MM.1S (cell line): ENCODE results near the gene XK.

Experiments used
- CTCF ChIP-seq: fragments of 300-600 bp; sonication (generic); IDR thresholded peaks from 2 replicates; pipeline ENCODE4 v1.5.1; 2016; ENCODE audit warnings: antibody characterized with exemption, low read length, mixed read lengths
- EZH2 ChIP-seq: fragments of 300-600 bp; sonication (generic); optimal IDR thresholded peaks from 2 replicates; pipeline ENCODE3; 2017; ENCODE audit warnings: low read depth, mild to moderate bottlenecking, antibody characterized with exemption, low read length, mixed read lengths
- EZH2phosphoT487 ChIP-seq: fragments of 300-600 bp; sonication (generic); IDR thresholded peaks from 2 replicates; pipeline ENCODE4 v1.6.1; 2018; ENCODE audit warnings: antibody characterized with exemption, low read length

- TF ChIP-seq CTCF = no peak
- no peak for TF ChIP-seq EZH2phosphoT487
- no peak for TF ChIP-seq EZH2
These were observed 26.4 kb downstream of the XK start for GRCh38 chrX:37711991-37712390.
